HepG2 (cell line): ENCODE measurements around the gene SF3B6. TPM values are rescaled to one million over a fixed set of nuclear protein-coding genes. Genes with fewer than 3 reads are reported as not detected.

Source experiments
- ATF7 ChIP-seq, 2 experiments: fragments of 450-650 bp in 1 of 2; sonication (generic) in 1 of 2; formaldehyde crosslinking in 1 of 2; IDR thresholded peaks; 2 replicates each; pipeline versions ENCODE4 v1.4.0 to v1.6.1; 2016 to 2020; ENCODE audit warnings: antibody characterized with exemption in 1 of 2, mild to moderate bottlenecking in 1 of 2, missing genetic modification reagents in 1 of 2
- CEBPB ChIP-seq: IDR thresholded peaks from 2 replicates; pipeline ENCODE4 v1.6.1; 2011; ENCODE audit warnings: low read depth, low read length, improper control_type of control experiment, borderline replicate concordance
- CREM ChIP-seq, 2 experiments: sonication (generic) in 1 of 2; formaldehyde crosslinking in 1 of 2; IDR thresholded peaks; 2 replicates each; pipeline versions ENCODE4 v1.4.0 to v1.6.1; 2016 to 2020; ENCODE audit warnings: antibody characterized with exemption in 1 of 2, mild to moderate bottlenecking in 1 of 2, missing genetic modification reagents in 1 of 2
- DDIT3 ChIP-seq: sonication (generic); formaldehyde crosslinking; IDR thresholded peaks from 2 replicates; pipeline ENCODE4 v1.4.0; 2020; ENCODE audit warnings: mild to moderate bottlenecking, missing genetic modification reagents
- DNMT1 ChIP-seq: sonication (generic); formaldehyde crosslinking; IDR thresholded peaks from 2 replicates; pipeline ENCODE4 v1.5.1; 2020; ENCODE audit warnings: mild to moderate bottlenecking, missing genetic modification reagents
- HES4 ChIP-seq: sonication (generic); formaldehyde crosslinking; IDR thresholded peaks from 2 replicates; pipeline ENCODE4 v1.9.0; 2021; ENCODE audit warnings: mild to moderate bottlenecking, missing genetic modification reagents, borderline replicate concordance
- HNRNPLL ChIP-seq: fragments of 200-400 bp; formaldehyde crosslinking; IDR thresholded peaks from 2 replicates; pipeline ENCODE4 v1.6.1; 2017; ENCODE audit warnings: mild to moderate bottlenecking, low read depth, low read length; ENCODE audit not compliant: poor library complexity, severe bottlenecking
- MED13 ChIP-seq: sonication (generic); formaldehyde crosslinking; IDR thresholded peaks from 2 replicates; pipeline ENCODE4 v1.5.0; 2020; ENCODE audit warnings: missing genetic modification reagents
- MXI1 ChIP-seq: IDR thresholded peaks from 3 replicates; pipeline ENCODE4 v1.6.1; 2012; ENCODE audit warnings: low read depth, low read length, inconsistent platforms, borderline replicate concordance
- NFE2 ChIP-seq: sonication (generic); formaldehyde crosslinking; IDR thresholded peaks from 2 replicates; pipeline ENCODE4 v1.4.0; 2020; ENCODE audit warnings: missing genetic modification reagents
- NR2C2 ChIP-seq: sonication (generic); formaldehyde crosslinking; IDR thresholded peaks from 2 replicates; pipeline ENCODE4 v1.4.0; 2020; ENCODE audit warnings: missing genetic modification reagents, mild to moderate bottlenecking, moderate library complexity, borderline replicate concordance
- NRL ChIP-seq: sonication (generic); formaldehyde crosslinking; IDR thresholded peaks from 2 replicates; pipeline ENCODE4 v1.5.0; 2020; ENCODE audit warnings: missing genetic modification reagents, mild to moderate bottlenecking, moderate library complexity, borderline replicate concordance
- SAP130 ChIP-seq: IDR thresholded peaks from 2 replicates; pipeline ENCODE4 v1.6.1; 2016; ENCODE audit warnings: low read depth
- SNAI1 ChIP-seq: sonication (generic); formaldehyde crosslinking; IDR thresholded peaks from 2 replicates; pipeline ENCODE4 v1.5.0; 2020; ENCODE audit warnings: mild to moderate bottlenecking, missing genetic modification reagents, borderline replicate concordance
- SP5 ChIP-seq: IDR thresholded peaks from 2 replicates; pipeline ENCODE4 v1.6.1; 2016; ENCODE audit warnings: low read depth, borderline replicate concordance
- TOPORS ChIP-seq: sonication (generic); formaldehyde crosslinking; IDR thresholded peaks from 2 replicates; pipeline ENCODE4 v1.8.0; 2023; ENCODE audit warnings: mild to moderate bottlenecking, missing genetic modification reagents
- TSC22D2 ChIP-seq: sonication (generic); formaldehyde crosslinking; IDR thresholded peaks from 2 replicates; pipeline ENCODE4 v1.5.1; 2020; ENCODE audit warnings: missing genetic modification reagents, mild to moderate bottlenecking, borderline replicate concordance
- YEATS4 ChIP-seq: sonication (generic); formaldehyde crosslinking; IDR thresholded peaks from 2 replicates; pipeline ENCODE4 v1.4.0; 2020; ENCODE audit warnings: missing genetic modification reagents, borderline replicate concordance
- ZMAT3 ChIP-seq: sonication (generic); formaldehyde crosslinking; conservative IDR thresholded peaks from 2 replicates; pipeline ENCODE4 v1.7.0; 2021; ENCODE audit warnings: missing genetic modification reagents
- ZMYM3 ChIP-seq: sonication (generic); formaldehyde crosslinking; IDR thresholded peaks from 2 replicates; pipeline ENCODE4 v1.5.1; 2020; ENCODE audit warnings: mild to moderate bottlenecking, missing genetic modification reagents
- ZNF317 ChIP-seq: sonication (generic); formaldehyde crosslinking; IDR thresholded peaks from 2 replicates; pipeline ENCODE4 v1.5.0; 2020; ENCODE audit warnings: mild to moderate bottlenecking, missing genetic modification reagents
- ZNF563 ChIP-seq: sonication (generic); formaldehyde crosslinking; IDR thresholded peaks from 2 replicates; pipeline ENCODE4 v1.8.0; 2022; ENCODE audit warnings: mild to moderate bottlenecking, moderate library complexity, missing genetic modification reagents
- ZNF619 ChIP-seq: sonication (generic); formaldehyde crosslinking; IDR thresholded peaks from 2 replicates; pipeline ENCODE4 v1.4.0; 2020; ENCODE audit warnings: mild to moderate bottlenecking, missing genetic modification reagents
- ZNF674 ChIP-seq: sonication (generic); formaldehyde crosslinking; IDR thresholded peaks from 2 replicates; pipeline ENCODE4 v1.5.0; 2020; ENCODE audit warnings: low read depth, mild to moderate bottlenecking, missing genetic modification reagents
- ZNF747 ChIP-seq: sonication (generic); formaldehyde crosslinking; IDR thresholded peaks from 2 replicates; pipeline ENCODE4 v1.8.1; 2023; ENCODE audit warnings: missing genetic modification reagents, mild to moderate bottlenecking, borderline replicate concordance
- ZNF777 ChIP-seq: sonication (generic); formaldehyde crosslinking; IDR thresholded peaks from 2 replicates; pipeline ENCODE4 v1.4.0; 2020; ENCODE audit warnings: missing genetic modification reagents
- ZNF83 ChIP-seq: sonication (generic); formaldehyde crosslinking; IDR thresholded peaks from 2 replicates; pipeline ENCODE4 v1.4.0; 2020; ENCODE audit warnings: missing genetic modification reagents, mild to moderate bottlenecking, borderline replicate concordance
- polyA plus RNA-seq, 8 experiments: library from polyadenylated mRNA; depleted of rRNA in 3 of 8; stranded (reverse) in 7 of 8; unstranded in 1 of 8; fragments of >200 nt; fragmentation: Illumina TruSeq in 4 of 8; extraction: Trizol in 4 of 8; gene quantifications; 2 replicates each; pipeline versions ENCODE4 v1.2.1 to v1.2.3, GENCODE V29; 2011 to 2016; ENCODE audit warnings: low read depth in 4 of 8, missing spikeins in 1 of 8, mixed read lengths in 1 of 8; ENCODE audit not compliant: insufficient read depth in 1 of 8
- total RNA-seq, 5 experiments: library from RNA; depleted of rRNA; stranded (reverse); fragments of >200 nt; fragmentation: Illumina TruSeq; extraction: Trizol; gene quantifications; 2 replicates each; pipeline ENCODE4 v1.2.3, GENCODE V29; 2016; ENCODE audit warnings: low read depth in 1 of 5
- TF ChIP-seq, protein P1 (sequence below): IDR thresholded peaks from 2 replicates; pipeline ENCODE4 v1.6.1; 2016; ENCODE audit warnings: low read depth

The SF3B6 gene
- total and polyA plus RNA-seq, 2 of the 13 experiments (the other 11 are each of a cell fraction or from before 2014, with no cell fraction given): 177 to 182 TPM

GRCh38 chr2:24046930-24047702, 29.0 kb downstream of the SF3B6 start, which contains the start of gene WDCP (continued):
- TF ChIP-seq ZNF619: peak; percentile 44; the same call in 1 of the 2 replicates
- TF ChIP-seq SAP130 (CRISPR knock-in tag): peak; percentile 95
- TF ChIP-seq HNRNPLL: peak; percentile 51
- no peak for TF ChIP-seq SP5 (CRISPR knock-in tag)
- TF ChIP-seq DNMT1 (CRISPR knock-in tag): peak; percentile 52; the same call in 1 of the 2 replicates
- TF ChIP-seq ZMAT3 (CRISPR knock-in tag): 0 out of 2 replicates have a peak, but pooled peaks have one; percentile 48
- TF ChIP-seq YEATS4: peak; percentile 54; the same call in 1 of the 2 replicates
- peak; percentile 73; the same call in 1 of the 3 replicates for TF ChIP-seq MXI1
- TF ChIP-seq ZNF747 (CRISPR knock-in tag): no peak; the same call in 1 of the 2 replicates
- TF ChIP-seq CEBPB: no peak
- peak; percentile 60; the same call in 1 of the 2 replicates for TF ChIP-seq HES4 (CRISPR knock-in tag)
- 0 out of 2 replicates have a peak, but pooled peaks have one; percentile 30 for TF ChIP-seq MED13 (CRISPR knock-in tag)
- TF ChIP-seq ZNF317 (CRISPR knock-in tag): peak; percentile 78
- peak; percentile 74; the same call in 1 of the 2 replicates for TF ChIP-seq TSC22D2
- no peak for TF ChIP-seq DDIT3 (CRISPR knock-in tag)
- TF ChIP-seq ZNF777 (CRISPR knock-in tag): no peak
- TF ChIP-seq ZNF83: peak; percentile 68; the same call in 1 of the 2 replicates
- TF ChIP-seq ZNF674 (CRISPR knock-in tag): no peak
- no peak for TF ChIP-seq ZMYM3 (CRISPR knock-in tag)
- no peak for TF ChIP-seq NFE2 (CRISPR knock-in tag)
- peak; percentile 61; the same call in 1 of the 2 replicates for TF ChIP-seq SNAI1 (CRISPR knock-in tag)
- no peak for TF ChIP-seq ATF7 (IDR thresholded peaks at IDR 0.05)
- no peak for TF ChIP-seq ATF7 (CRISPR knock-in tag; IDR thresholded peaks at IDR 0.05)
- TF ChIP-seq NR2C2 (CRISPR knock-in tag): no peak; the same call in 1 of the 2 replicates
- TF ChIP-seq, protein P1, sequence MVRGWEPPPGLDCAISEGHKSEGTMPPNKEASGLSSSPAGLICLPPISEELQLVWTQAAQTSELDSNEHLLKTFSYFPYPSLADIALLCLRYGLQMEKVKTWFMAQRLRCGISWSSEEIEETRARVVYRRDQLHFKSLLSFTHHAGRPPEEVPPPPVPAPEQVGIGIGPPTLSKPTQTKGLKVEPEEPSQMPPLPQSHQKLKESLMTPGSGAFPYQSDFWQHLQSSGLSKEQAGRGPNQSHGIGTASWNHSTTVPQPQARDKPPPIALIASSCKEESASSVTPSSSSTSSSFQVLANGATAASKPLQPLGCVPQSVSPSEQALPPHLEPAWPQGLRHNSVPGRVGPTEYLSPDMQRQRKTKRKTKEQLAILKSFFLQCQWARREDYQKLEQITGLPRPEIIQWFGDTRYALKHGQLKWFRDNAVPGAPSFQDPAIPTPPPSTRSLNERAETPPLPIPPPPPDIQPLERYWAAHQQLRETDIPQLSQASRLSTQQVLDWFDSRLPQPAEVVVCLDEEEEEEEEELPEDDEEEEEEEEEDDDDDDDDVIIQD (CRISPR knock-in tag): no peak
- peak; percentile 37; the same call in 1 of the 2 replicates for TF ChIP-seq ZNF563 (CRISPR knock-in tag)
- TF ChIP-seq TOPORS (CRISPR knock-in tag): peak; percentile 76; the same call in 1 of the 2 replicates
- peak; percentile 84 for TF ChIP-seq CREM (IDR thresholded peaks at IDR 0.05)
- TF ChIP-seq CREM (CRISPR knock-in tag; IDR thresholded peaks at IDR 0.05): no peak
- TF ChIP-seq NRL (CRISPR knock-in tag): peak; percentile 21; the same call in 1 of the 2 replicates
